HEK293 (cell line): ENCODE data around the gene ZNF564.

Experiments
- CTCF ChIA-PET: fragments of 350-600 bp; formaldehyde crosslinking; extraction: SDS; loops from one replicate; lab custom pipeline; 2021; ENCODE audit warnings: antibody characterized with exemption; lab: Yijun Ruan, JAX
- POLR2A ChIA-PET: fragments of 300-600 bp; formaldehyde crosslinking; extraction: SDS; loops from one replicate; lab custom pipeline; 2020; ENCODE audit warnings: antibody characterized with exemption, inconsistent platforms; lab: Yijun Ruan, JAX
- H3K27ac ChIP-seq: fragments of 200-500 bp; sonication (Bioruptor generic); 2 replicates; pipeline ENCODE4 v1.5.1; 2014; ENCODE audit warnings: low read depth, low read length, control low read depth, inconsistent platforms; ENCODE audit errors: extremely low read depth
- H3K36me3 ChIP-seq, 2 experiments: fragments of 200-500 bp in 1 of 2; sonication (Bioruptor generic) in 1 of 2; 1 replicate in 1 of 2; 2 replicates in 1 of 2; pipeline ENCODE4 v1.5.1; 2014 to 2017; ENCODE audit warnings: inconsistent platforms in 2 of 2, low read length in 2 of 2; ENCODE audit not compliant: control insufficient read depth in 2 of 2, insufficient read depth in 1 of 2
- H3K4me1 ChIP-seq: fragments of 200-500 bp; sonication (Bioruptor generic); 2 replicates; pipeline ENCODE4 v1.5.1; 2014; ENCODE audit warnings: mild to moderate bottlenecking, low read length, inconsistent platforms; ENCODE audit not compliant: control insufficient read depth, insufficient read depth
- H3K4me3 ChIP-seq: 2 replicates; pipeline ENCODE4 v1.5.1; 2011; ENCODE audit warnings: low read depth, mild to moderate bottlenecking, control low read depth, low read length, moderate library complexity
- H3K9me3 ChIP-seq: fragments of 200-500 bp; sonication (Bioruptor generic); 2 replicates; pipeline ENCODE4 v1.5.1; 2014; ENCODE audit warnings: low read depth, low read length, inconsistent platforms; ENCODE audit not compliant: control insufficient read depth, insufficient read depth
- EGR2 ChIP-seq: fragments of 450-650 bp; formaldehyde crosslinking; IDR thresholded peaks from 2 replicates; pipeline ENCODE4 v1.5.1; 2016; ENCODE audit warnings: low read depth, missing biosample characterization, missing genetic modification characterization
- HOXD13 ChIP-seq: sonication (generic); formaldehyde crosslinking; IDR thresholded peaks from 2 replicates; pipeline ENCODE4 v1.8.0; 2022; ENCODE audit warnings: missing genetic modification reagents, borderline replicate concordance
- KLF10 ChIP-seq: fragments of 450-650 bp; IDR thresholded peaks from 2 replicates; pipeline ENCODE4 v1.5.1; 2018; ENCODE audit warnings: missing biosample characterization, mild to moderate bottlenecking, missing genetic modification characterization
- KLF9 ChIP-seq: fragments of 450-650 bp; formaldehyde crosslinking; IDR thresholded peaks from 2 replicates; pipeline ENCODE4 v1.5.1; 2016; ENCODE audit warnings: missing biosample characterization, missing genetic modification characterization, low read depth
- PRDM10 ChIP-seq: fragments of 450-650 bp; formaldehyde crosslinking; IDR thresholded peaks from 2 replicates; pipeline ENCODE4 v1.5.1; 2016; ENCODE audit warnings: missing biosample characterization, missing genetic modification characterization
- SETDB1 ChIP-seq: IDR thresholded peaks from one replicate; pipeline ENCODE4 v1.6.1; 2017; ENCODE audit warnings: mild to moderate bottlenecking, low read length, moderate library complexity, mixed read lengths; ENCODE audit not compliant: insufficient read length
- TRIM28 ChIP-seq: IDR thresholded peaks from 2 replicates; pipeline ENCODE4 v1.6.1; 2011; ENCODE audit warnings: low read length, control low read depth, borderline replicate concordance
- ZBTB7A ChIP-seq: fragments of 450-650 bp; formaldehyde crosslinking; IDR thresholded peaks from 2 replicates; pipeline ENCODE4 v1.5.1; 2016; ENCODE audit warnings: low read depth, missing biosample characterization, missing genetic modification characterization
- ZNF146 ChIP-seq: fragments of 450-650 bp; formaldehyde crosslinking; IDR thresholded peaks from 2 replicates; pipeline ENCODE4 v1.5.1; 2016; ENCODE audit warnings: missing biosample characterization, missing genetic modification characterization
- ZNF184 ChIP-seq: fragments of 450-650 bp; IDR thresholded peaks from 2 replicates; pipeline ENCODE4 v1.5.1; 2018; ENCODE audit warnings: missing biosample characterization, mild to moderate bottlenecking, missing genetic modification characterization
- ZNF274 ChIP-seq, 2 experiments: fragments of 200-500 bp in 1 of 2; fragments of 450-650 bp in 1 of 2; sonication (Bioruptor generic) in 1 of 2; formaldehyde crosslinking in 1 of 2; IDR thresholded peaks; 2 replicates each; pipeline versions ENCODE4 v1.5.1 to v1.6.1; 2014 to 2016; ENCODE audit warnings: borderline replicate concordance in 1 of 2, inconsistent platforms in 1 of 2, low read length in 1 of 2, missing biosample characterization in 1 of 2, missing genetic modification characterization in 1 of 2
- ZNF280D ChIP-seq: fragments of 450-650 bp; formaldehyde crosslinking; IDR thresholded peaks from 2 replicates; pipeline ENCODE4 v1.5.1; 2016; ENCODE audit warnings: missing biosample characterization, missing genetic modification characterization
- ZNF529 ChIP-seq: fragments of 450-650 bp; formaldehyde crosslinking; IDR thresholded peaks from 2 replicates; pipeline ENCODE4 v1.5.1; 2017; ENCODE audit warnings: missing genetic modification characterization, missing biosample characterization; ENCODE audit not compliant: insufficient replicate concordance
- ZNF548 ChIP-seq: fragments of 450-650 bp; formaldehyde crosslinking; IDR thresholded peaks from 2 replicates; pipeline ENCODE4 v1.5.1; 2016; ENCODE audit warnings: missing biosample characterization, missing genetic modification characterization
- ZNF561 ChIP-seq: fragments of 450-650 bp; IDR thresholded peaks from 2 replicates; pipeline ENCODE4 v1.5.1; 2018; ENCODE audit warnings: missing biosample characterization, missing genetic modification characterization, borderline replicate concordance
- ZNF626 ChIP-seq: fragments of 450-650 bp; sonication (Bioruptor Pico); formaldehyde crosslinking; IDR thresholded peaks from 2 replicates; pipeline ENCODE4 v1.5.1; 2018; ENCODE audit warnings: missing biosample characterization, missing genetic modification characterization, inconsistent platforms
- ZNF785 ChIP-seq: fragments of 450-650 bp; formaldehyde crosslinking; IDR thresholded peaks from 2 replicates; pipeline ENCODE4 v1.5.1; 2016; ENCODE audit warnings: missing biosample characterization, missing genetic modification characterization
- ZNF792 ChIP-seq: fragments of 450-650 bp; formaldehyde crosslinking; IDR thresholded peaks from 2 replicates; pipeline ENCODE4 v1.5.1; 2016; ENCODE audit warnings: missing biosample characterization, missing genetic modification characterization
- TF ChIP-seq, protein P1 (sequence below): fragments of 450-650 bp; formaldehyde crosslinking; IDR thresholded peaks from 2 replicates; pipeline ENCODE4 v1.5.1; 2016; ENCODE audit warnings: missing biosample characterization, missing genetic modification characterization
- TF ChIP-seq, protein P2 (sequence below): fragments of 450-650 bp; IDR thresholded peaks from 2 replicates; pipeline ENCODE4 v1.5.1; 2018; ENCODE audit warnings: missing biosample characterization, mild to moderate bottlenecking, missing genetic modification characterization

The ZNF564 gene

GRCh38 chr19:12544401-12544876 lies 6.8 kb downstream of the ZNF564 start:
- no peak overlapping the region for H3K4me3 ChIP-seq
- no peak overlapping the region for H3K27ac ChIP-seq
- no peaks in the 10 kb centered on the region for H3K9me3 ChIP-seq
- CTCF ChIA-PET, result no interaction called here
- peaks cover 0 to 41% of the 10 kb centered on the region in 2 experiments for H3K36me3 ChIP-seq
- POLR2A ChIA-PET, result no interaction called here
- H3K4me1 ChIP-seq, result no peaks in the 10 kb centered on the region
- no peak for TF ChIP-seq ZBTB7A
- peak; percentile 54; the same call in 1 of the 2 replicates for TF ChIP-seq EGR2 (tag by site-specific recombination)
- TF ChIP-seq PRDM10, result no peak
- TF ChIP-seq, all 188 proteins: peak for 1

DNA sequence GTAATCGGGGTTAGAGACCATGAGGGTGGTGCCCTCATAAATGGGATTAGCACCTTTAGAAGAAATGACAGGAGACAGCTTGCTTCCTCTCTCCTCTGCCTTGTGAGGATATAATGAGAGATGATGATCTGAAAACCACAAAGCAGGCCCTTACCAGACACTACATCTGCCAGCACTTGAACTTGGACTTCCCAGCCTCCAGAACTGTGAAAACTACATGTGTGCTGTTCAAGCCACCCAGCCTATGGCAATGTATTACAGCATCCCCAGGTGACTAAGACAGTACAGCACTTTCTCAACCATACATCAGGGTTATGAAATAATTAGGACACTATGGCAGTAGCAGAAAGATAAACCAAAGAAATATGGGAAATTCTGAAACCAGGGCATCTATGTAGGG lies 7.4 kb downstream of the ZNF564 start:
- no peaks in the 10 kb centered on the region for H3K9me3 ChIP-seq
- TF ChIP-seq ZNF548 (no peak), ZNF792 (no peak), ZNF785 (tag by site-specific recombination) (no peak), SETDB1 (peak; percentile 12)
- TF ChIP-seq, protein P1, sequence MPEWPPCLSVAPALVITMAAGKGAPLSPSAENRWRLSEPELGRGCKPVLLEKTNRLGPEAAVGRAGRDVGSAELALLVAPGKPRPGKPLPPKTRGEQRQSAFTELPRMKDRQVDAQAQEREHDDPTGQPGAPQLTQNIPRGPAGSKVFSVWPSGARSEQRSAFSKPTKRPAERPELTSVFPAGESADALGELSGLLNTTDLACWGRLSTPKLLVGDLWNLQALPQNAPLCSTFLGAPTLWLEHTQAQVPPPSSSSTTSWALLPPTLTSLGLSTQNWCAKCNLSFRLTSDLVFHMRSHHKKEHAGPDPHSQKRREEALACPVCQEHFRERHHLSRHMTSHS (tag by site-specific recombination), result no peak
- CTCF ChIA-PET, result no interaction called here
- H3K27ac ChIP-seq, result no peak overlapping the region
- no peak overlapping the region for H3K4me3 ChIP-seq
- peaks cover 1 to 35% of the 10 kb centered on the region in 2 experiments; a peak in 2 of 3 replicates for H3K36me3 ChIP-seq
- H3K4me1 ChIP-seq, result no peaks in the 10 kb centered on the region
- POLR2A ChIA-PET, result no interaction called here

- H3K9me3 ChIP-seq, result no peaks in the 10 kb centered on the region
- peaks cover 0 to 46% of the 10 kb centered on the region in 2 experiments; a peak in 2 of 3 replicates for H3K36me3 ChIP-seq
- ChIA-PET CTCF (no interaction called here), POLR2A (no interaction called here)
- no peaks in the 10 kb centered on the region for H3K4me1 ChIP-seq
- no peak overlapping the region for H3K27ac ChIP-seq
- no peak overlapping the region for H3K4me3 ChIP-seq
- TF ChIP-seq ZNF561 (tag by site-specific recombination) (no peak), ZNF184 (tag by site-specific recombination) (0 out of 2 replicates have a peak, but pooled peaks have one; percentile 13), KLF9 (no peak), KLF10 (tag by site-specific recombination) (no peak), ZNF626 (tag by site-specific recombination) (peak; percentile 86; the same call in 1 of the 2 replicates), HOXD13 (CRISPR knock-in tag) (no peak), TRIM28 (peak; percentile 96; the same call in 1 of the 2 replicates), ZNF274 (IDR thresholded peaks at IDR 0.05; ENCODE audit: low read length) (peak; percentile 59; the same call in 1 of the 2 replicates), ZNF274 (tag by site-specific recombination; IDR thresholded peaks at IDR 0.05; ENCODE audit: borderline replicate concordance) (peak; percentile 93), ZNF529 (tag by site-specific recombination) (peak; percentile 72), SETDB1 (peak; percentile 100), ZNF280D (tag by site-specific recombination) (peak; percentile 75), ZNF146 (tag by site-specific recombination) (no peak)
- TF ChIP-seq, protein P2, sequence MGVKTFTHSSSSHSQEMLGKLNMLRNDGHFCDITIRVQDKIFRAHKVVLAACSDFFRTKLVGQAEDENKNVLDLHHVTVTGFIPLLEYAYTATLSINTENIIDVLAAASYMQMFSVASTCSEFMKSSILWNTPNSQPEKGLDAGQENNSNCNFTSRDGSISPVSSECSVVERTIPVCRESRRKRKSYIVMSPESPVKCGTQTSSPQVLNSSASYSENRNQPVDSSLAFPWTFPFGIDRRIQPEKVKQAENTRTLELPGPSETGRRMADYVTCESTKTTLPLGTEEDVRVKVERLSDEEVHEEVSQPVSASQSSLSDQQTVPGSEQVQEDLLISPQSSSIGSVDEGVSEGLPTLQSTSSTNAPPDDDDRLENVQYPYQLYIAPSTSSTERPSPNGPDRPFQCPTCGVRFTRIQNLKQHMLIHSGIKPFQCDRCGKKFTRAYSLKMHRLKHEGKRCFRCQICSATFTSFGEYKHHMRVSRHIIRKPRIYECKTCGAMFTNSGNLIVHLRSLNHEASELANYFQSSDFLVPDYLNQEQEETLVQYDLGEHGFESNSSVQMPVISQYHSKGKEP (tag by site-specific recombination), result no peak
These were observed 24.0 kb downstream of the ZNF564 start for GRCh38 chr19:12527034-12527836.
